Posterior cingulate gyrus (tissue), 11 donors: Measurements from ENCODE around the gene LRMDA.
"Not testable (repeated sequence)": the region's sequence is repeated elsewhere in the genome, so short reads cannot be mapped to it uniquely, and the experiment has no call there.

Experiments used
- DNase-seq, 10 donors: peaks; one replicate each; pipeline versions ENCODE4 v3.0.0 to v3.0.0-alpha.2; 2020 to 2021; ENCODE audit warnings: mixed read lengths in 3 of 10
- intact Hi-C: fragments of 100-400 bp; cut with DNase I; formaldehyde crosslinking; loops from one replicate; pipeline ENCODE4 v1.15.1; 2023

LRMDA gene

DNA sequence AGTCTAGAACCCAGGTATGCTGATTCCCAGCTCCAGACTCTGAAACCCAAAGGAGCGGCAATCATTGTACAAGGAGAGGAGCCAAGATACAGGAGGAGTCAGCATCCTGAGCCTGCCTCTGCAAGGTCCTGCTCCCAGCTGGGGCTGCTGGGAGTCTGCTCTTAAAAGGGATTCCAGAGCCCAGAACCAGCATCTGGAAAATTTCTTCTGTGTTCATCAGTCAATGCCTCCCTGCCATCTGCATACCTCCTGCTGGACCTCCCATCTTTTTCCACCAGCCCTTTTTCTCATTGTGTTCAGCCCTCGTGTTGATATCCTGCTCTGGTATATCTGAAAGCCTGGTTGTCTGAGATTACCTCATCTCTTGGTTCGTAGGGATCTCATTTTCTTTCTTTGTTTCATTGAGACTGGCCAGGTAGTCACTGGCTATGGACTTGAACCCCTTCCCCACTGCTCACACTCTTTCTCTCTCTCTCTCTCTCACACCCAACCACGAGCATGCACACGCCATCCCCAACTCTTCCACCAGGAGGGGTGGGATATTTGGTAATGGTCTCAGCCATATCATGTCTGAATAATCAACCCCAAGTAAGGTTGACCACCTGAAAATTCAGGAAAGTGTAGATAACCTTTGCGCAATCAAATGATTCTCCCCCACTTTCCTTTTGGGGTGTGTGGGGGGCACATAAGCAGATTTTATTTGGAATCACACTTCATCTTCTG is 608.8 kb downstream of the LRMDA start:
- no peak for DNase-seq
- intact Hi-C loops = loop anchor here (10.0 kb wide), 1 partner anchor 265 kb away; no protein-coding TSS in a partner anchor

DNA sequence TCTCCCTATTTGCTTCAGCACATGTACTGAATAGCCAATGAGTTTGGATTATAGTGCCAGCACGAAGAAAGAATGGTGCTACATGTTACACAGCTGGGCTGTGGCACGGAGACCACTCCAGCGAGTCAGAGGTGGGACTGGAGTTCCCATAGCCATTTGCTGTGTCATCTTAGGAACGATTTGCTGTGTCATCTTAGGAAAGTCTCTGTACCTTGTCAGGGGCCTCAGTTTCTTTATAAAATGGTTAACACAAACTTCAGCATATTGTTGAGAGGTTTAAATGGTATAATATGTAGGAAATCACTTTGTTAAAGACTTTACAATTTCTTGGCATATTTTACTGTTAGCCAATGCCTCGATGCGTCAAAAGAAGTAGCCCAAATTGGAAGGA is 609.4 kb downstream of the LRMDA start:
- DNase-seq = no peak
- intact Hi-C loops = loop anchor here (10.0 kb wide), 1 partner anchor 264 kb away; no protein-coding TSS in a partner anchor

DNA sequence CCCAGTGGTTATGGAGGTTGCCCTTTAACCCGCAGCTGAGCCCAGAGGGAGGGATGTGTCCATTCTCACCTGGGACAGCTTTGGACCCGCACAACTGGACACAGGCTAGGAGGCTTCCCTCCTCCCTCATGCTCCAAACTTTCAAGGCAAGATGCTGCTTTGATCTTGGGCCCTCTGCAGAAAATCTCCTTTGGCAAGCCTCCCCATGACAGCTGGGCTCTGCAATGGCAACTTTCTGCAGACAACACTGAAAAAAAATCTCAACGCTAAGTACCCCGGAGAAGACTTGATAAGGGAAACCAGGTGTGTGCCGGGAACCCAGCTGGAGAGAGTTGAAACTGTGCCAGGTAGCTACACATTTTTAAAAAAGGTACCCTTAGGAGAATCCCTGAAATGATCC is 610.1 kb downstream of the LRMDA start:
- intact Hi-C loops = loop anchor here (10.0 kb wide), 1 partner anchor 263 kb away; no protein-coding TSS in a partner anchor
- DNase-seq = no peak

DNA sequence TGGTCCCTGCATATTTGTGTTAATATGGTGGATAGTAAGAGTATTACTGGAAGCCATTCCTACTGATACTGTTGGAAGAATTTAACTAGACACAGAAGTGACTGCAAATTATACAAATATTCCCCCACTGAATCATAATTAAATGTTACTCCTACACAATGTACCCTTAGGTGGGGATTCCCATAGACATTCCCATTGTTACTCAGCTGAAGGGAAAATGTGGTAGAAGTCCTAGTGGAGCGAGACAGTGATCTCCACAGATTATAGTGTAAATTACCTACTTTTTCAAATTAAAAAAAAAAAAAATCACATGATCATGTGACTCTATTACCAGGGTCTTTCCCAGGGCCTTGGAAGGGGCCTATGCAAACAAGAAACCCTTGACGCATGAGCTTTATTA is 611.8 kb downstream of the LRMDA start:
- intact Hi-C loops = loop anchor here (10.0 kb wide), 1 partner anchor 262 kb away; no protein-coding TSS in a partner anchor
- no peak for DNase-seq

GRCh38 chr10:76044751-76045150 is 613.3 kb downstream of the LRMDA start:
- no peak for DNase-seq
- intact Hi-C loops = loop anchor here (10.0 kb wide), 1 partner anchor 260 kb away; no protein-coding TSS in a partner anchor

GRCh38 chr10:76045174-76045573 is 613.8 kb downstream of the LRMDA start:
- no peak for DNase-seq
- intact Hi-C loops = loop anchor here (10.0 kb wide), 1 partner anchor 260 kb away; no protein-coding TSS in a partner anchor

- intact Hi-C loops = loop anchor here (10.0 kb wide), 1 partner anchor 257 kb away; no protein-coding TSS in a partner anchor
- DNase-seq = no peak
These were observed 616.1 kb downstream of the LRMDA start for GRCh38 chr10:76047521-76047920.

GRCh38 chr10:76049581-76050290 is 618.3 kb downstream of the LRMDA start:
- no peak for DNase-seq
- intact Hi-C loops = loop anchor here (10.0 kb wide), 1 partner anchor 255 kb away; no protein-coding TSS in a partner anchor

GRCh38 chr10:76050291-76050625 is 618.8 kb downstream of the LRMDA start:
- no peak for DNase-seq
- intact Hi-C loops = no loop called here

DNA sequence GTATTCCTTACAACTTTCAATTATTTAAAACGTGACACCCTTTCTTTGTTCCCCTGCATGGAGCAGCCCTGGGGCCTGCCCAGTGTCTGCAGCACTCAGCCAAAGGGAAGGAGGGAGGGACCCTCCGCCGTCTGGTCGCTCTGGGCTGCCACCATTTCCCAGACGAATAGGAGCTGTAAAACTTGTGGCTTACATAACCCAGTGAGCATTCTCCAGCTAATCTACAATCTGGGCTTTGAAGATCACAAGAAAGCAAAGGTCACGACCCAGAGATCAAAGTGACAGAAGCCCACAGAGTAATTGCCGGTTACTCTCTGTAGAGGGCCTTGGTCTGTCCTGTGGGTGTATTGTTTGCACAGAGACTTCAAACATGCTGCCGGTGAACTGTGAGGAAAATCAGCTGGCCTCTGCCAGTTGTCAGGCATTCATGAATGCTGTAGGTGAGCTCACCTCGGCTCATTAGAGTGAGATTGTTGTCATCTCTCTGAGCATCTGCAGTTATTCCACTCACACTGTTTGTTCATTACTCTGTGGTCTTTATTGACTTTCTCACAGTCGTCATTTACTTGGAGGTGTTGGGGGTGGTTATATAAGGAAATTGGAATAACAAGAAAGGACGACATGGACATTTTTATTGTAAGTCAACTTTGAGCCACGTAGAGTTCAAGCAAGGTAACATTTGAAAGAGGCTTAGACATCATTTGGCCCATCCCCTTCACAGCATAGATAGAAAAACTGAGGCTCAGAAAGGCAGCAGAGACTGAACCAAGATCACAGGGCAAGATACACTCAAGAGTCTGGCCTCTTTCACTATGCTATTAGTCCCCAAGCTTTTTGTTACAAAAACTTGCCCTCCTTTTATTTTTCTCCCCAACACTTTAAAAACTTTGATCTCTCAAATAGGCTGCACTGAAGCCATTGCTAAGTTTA is 619.8 kb downstream of the LRMDA start:
- DNase-seq = no peak
- intact Hi-C loops = no loop called here

DNA sequence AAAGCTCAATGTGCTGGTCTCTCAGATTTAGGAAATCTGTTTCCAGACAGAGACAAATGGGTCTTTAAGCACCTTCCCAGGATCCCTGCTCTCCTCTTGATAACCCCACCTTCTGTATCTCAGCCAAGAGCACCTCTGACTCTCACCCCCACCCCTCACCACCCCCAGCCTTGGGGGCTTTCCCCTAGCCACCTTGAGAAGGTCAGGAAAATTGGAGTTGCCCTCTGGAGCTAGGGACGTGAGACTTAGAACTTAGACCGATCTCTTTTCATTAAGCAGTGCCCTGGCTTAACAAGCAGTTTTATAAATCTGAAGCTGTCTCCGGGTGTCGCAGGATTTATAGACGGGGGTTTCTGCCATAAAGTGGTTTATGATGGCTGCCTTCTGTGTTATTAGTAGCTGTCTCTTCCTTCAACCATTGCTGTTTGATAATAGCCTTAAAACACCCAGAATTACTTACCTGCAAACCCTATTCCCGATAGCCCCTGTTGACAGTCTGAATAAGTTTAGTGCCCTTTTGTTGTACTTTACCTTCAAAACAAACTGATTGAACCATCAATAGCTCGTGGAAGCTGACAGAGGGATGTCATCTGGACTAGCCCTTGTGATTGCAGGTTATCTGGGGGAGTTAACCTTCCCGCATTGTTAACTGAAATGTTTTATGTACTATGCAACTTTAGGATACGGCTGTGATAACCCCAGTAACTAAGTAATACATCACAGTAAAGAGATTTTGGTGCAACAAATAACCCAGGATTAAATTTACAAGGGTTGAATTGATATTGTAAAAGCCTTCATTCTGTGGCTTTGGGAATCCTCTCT is 621.5 kb downstream of the LRMDA start:
- intact Hi-C loops = no loop called here
- no peak for DNase-seq

DNA sequence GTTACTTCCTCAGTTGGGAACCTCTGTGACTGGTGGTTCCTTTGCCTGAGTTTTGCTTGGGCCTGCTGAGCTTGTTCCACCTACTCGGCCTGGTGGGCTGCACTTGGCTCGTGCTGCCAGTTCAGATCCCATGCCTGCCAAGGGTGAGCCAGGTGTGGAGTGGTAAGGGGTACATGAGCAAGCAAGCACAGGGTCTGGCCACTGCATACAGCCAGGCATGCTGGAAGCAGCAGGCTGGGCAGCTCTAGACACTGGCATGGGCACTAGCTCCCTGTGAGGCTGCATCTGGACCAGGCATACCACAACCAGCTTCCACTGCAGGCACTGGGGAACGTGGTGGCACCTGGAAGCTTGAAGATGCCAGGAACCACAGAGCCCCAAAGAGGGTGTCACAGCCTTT is 624.0 kb downstream of the LRMDA start:
- no peak for DNase-seq
- intact Hi-C loops = no loop called here

DNA sequence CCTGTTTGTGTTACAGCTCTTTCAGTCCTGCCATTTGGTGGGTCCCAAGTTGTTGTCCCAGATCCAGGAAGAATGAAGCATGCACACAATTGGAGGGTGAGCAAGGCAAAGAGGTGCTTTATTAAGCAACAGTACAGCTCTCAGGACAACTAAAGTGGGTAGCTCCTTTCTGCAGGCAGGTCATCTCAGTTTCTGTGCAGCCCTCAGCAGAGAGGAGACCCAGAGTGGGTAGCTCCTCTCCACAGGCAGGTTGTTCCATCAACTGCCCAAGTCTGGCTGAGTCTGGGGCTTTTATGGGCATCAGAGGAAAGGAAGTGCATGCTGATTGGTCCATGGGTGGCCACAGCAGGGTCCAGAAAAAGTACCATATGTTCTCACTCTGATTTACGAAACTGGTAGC is 624.5 kb downstream of the LRMDA start:
- intact Hi-C loops = no loop called here
- no peak for DNase-seq

DNA sequence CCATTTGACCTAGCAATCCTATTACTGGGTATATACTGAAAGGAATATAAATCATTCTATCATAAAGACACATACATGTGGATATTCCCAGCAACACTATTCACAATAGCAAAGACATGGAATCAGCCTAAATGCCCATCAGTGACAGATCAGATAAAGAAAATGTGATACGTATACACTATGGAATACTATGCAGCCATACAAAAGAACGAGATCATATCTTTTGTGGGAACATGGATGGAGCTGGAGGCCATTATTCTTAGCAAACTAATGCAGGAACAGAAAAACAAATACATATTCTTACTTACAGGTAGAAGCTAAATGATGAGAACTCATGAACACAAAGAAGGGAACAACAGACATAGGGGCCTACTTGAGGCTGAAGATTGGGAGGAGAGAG is 629.6 kb downstream of the LRMDA start:
- DNase-seq, intact Hi-C loops: not testable (repeated sequence)

DNA sequence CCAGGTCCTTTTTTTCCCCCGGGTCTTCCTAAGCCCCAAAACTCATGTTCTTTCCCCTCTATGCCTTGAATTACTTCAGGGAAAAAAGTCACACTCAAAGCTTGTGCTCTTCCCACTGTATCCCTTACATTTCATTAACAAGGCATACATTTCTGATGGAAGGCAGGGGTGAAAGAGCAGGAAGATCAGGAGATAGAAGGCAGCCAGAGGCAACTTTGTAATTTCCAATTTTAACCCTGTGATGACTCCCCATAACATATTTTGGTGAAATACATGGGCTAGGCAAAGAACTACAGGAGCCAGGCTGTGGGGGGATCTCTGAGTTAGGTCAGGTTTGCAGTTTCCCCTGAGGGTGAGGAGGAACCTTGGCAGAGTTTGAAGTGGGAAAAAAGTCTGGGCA is 635.0 kb downstream of the LRMDA start:
- intact Hi-C loops = no loop called here
- no peak for DNase-seq

- intact Hi-C loops = no loop called here
- DNase-seq = no peak
These were observed 636.0 kb downstream of the LRMDA start for GRCh38 chr10:76067447-76067846.

DNA sequence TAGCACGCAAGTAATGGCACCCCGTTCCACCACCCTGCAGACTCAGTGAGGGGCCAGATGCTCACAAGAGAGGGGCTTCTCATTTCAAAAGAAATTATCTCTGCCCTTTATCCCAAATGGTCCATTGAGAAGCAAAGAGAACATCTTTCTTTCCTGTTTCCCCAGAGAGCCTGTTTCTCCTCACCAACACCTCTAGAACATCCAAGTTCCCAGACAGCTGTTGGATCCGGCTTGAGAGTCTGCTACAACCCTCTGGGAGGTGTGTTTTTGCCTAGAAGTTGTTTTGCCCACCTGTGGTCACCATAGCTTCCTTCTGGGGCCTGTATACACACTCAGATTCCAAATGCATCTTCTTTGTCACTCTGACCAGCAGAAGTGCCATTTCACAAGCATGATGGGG is 637.4 kb downstream of the LRMDA start:
- intact Hi-C loops = no loop called here
- no peak for DNase-seq

DNA sequence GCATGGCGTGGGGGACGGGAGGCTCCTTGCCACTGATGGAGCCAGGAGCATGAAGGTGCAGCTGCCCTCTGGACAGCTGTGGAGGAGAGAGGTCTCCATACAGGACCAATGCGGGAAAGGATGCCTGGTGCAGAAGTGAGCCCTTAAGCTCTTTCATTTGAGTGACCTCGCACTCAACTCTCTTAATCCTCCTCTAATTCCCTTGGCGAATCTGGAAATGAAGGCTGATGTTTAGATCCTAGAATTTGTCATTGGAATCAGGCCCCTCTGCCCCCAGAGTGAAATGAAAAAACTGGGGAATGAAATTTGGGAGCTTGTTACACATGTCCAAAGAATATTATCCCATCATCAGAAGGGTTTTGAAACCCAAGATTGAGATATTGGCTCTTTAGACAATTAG is 639.5 kb downstream of the LRMDA start:
- DNase-seq = no peak
- intact Hi-C loops = no loop called here

GRCh38 chr10:76071653-76072365 is 640.4 kb downstream of the LRMDA start:
- intact Hi-C loops = no loop called here
- no peak for DNase-seq
